Measurements from ENCODE around the gene CCM2L. TPM values are rescaled to one million over a fixed set of nuclear protein-coding genes. Genes with fewer than 3 reads are reported as not detected.

The CCM2L gene
- total and polyA plus RNA-seq, 2 of the 8 experiments (the other 6 are each of a cell fraction or from before 2014, with no cell fraction given): 5.5 to 15.8 TPM

DNA sequence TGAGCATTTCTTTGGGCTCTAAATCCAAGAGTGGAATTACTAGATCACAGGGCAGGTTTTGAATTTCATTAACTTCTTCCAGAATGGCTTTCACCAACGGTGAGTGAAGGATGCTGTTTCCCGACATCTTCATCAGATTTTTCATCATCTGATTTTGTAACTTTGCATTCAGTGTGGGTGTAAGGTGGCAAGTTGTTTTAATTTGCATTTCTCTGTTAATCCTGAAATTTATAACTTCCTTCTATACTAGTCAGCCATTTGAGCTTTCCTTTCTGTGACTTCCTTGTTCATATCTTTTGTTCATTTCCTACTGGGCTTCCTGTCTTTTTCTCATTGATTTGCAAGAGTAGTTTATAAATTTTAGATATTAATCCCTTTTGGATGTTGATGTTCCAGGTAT, 23.1 kb downstream of the CCM2L start:
- Histone ChIP-seq H2AFZ (ENCODE audit: low read length) (no peak overlapping the region), H3K4me1 (replicated peaks in 1 of 4; ENCODE audit: control insufficient read depth in 3 of 4, insufficient read depth in 4 of 4, low read length in 3 of 4) (peaks cover 0 to 7% (median 5%) of the 10 kb centered on the region in 4 experiments; a peak in 6 of 7 replicates), H3K18ac (ENCODE audit: extremely low read depth, low read length) (no peak overlapping the region), H2BK20ac (ENCODE audit: low read length) (no peak overlapping the region), H3K36me3 (ENCODE audit: control insufficient read depth in 2 of 4, insufficient read depth in 4 of 4, low read length in 3 of 4) (no peaks in the 10 kb centered on the region), H3K56ac (replicated peaks; ENCODE audit: insufficient read length, low read depth, low read length) (no peak overlapping the region), H3K14ac (ENCODE audit: insufficient read length) (no peak overlapping the region), H4K5ac (ENCODE audit: insufficient read length, low read depth, low read length) (no peak overlapping the region), H2BK12ac (ENCODE audit: low read depth, low read length) (no peak overlapping the region), H4K8ac (ENCODE audit: extremely low read depth, insufficient read depth, low read length) (no peak overlapping the region), H3K23ac (ENCODE audit: insufficient read length) (no peak overlapping the region), H2BK120ac (replicated peaks; ENCODE audit: low read depth, low read length) (no peak overlapping the region), H3K4me2 (ENCODE audit: insufficient read depth in 1 of 2, low read depth in 2 of 2, low read length in 2 of 2) (no peak overlapping the region), H3K79me2 (ENCODE audit: control insufficient read depth in 1 of 2, insufficient read depth in 2 of 2, low read length in 2 of 2) (no peaks in the 10 kb centered on the region), H3K4ac (replicated peaks; ENCODE audit: insufficient read length, low read depth, low read length) (no peak overlapping the region), H3K79me1 (ENCODE audit: low read depth, low read length) (no peaks in the 10 kb centered on the region), H3K4me3 (ENCODE audit: extremely low read depth in 1 of 4, insufficient read depth in 2 of 4, low read depth in 3 of 4, low read length in 4 of 4) (no peak overlapping the region), H2AK5ac (ENCODE audit: low read depth, low read length) (no peak overlapping the region), H4K20me1 (replicated peaks in 1 of 2; ENCODE audit: control insufficient read depth in 1 of 2, insufficient read depth in 2 of 2, low read length in 2 of 2) (peaks cover 0 to 2% of the 10 kb centered on the region in 2 experiments), H2BK5ac (ENCODE audit: low read depth, low read length) (no peak overlapping the region), H3K9me3 (ENCODE audit: insufficient read depth in 2 of 2, low read depth in 1 of 2, low read length in 1 of 2) (no peaks in the 10 kb centered on the region), H3K27me3 (replicated peaks in 1 of 4; ENCODE audit: control insufficient read depth in 3 of 4, extremely low read depth in 1 of 4, insufficient read depth in 3 of 4, low read length in 3 of 4) (peaks cover 0 to 6% (median 0%) of the 10 kb centered on the region in 4 experiments; a peak in 2 of 7 replicates), H3K27ac (ENCODE audit: low read depth, low read length) (no peak overlapping the region), H3K9ac (replicated peaks in 1 of 4; ENCODE audit: extremely low read depth in 1 of 4, low read depth in 3 of 4, low read length in 3 of 4) (no peak overlapping the region), H4K91ac (replicated peaks; ENCODE audit: insufficient read length, low read length) (no peak overlapping the region), H3K23me2 (ENCODE audit: low read depth, low read length) (peaks cover 4% of the 10 kb centered on the region; the same call in 1 of the 2 replicates), H2BK15ac (ENCODE audit: low read length) (no peak overlapping the region)
- ChIA-PET POLR2A (ENCODE audit: partially characterized antibody) (interaction anchor here (1.5 kb wide), 1 partner anchor 177 kb away, joined by 3 read pairs; no protein-coding TSS in a partner anchor), CTCF (ENCODE audit: partially characterized antibody) (interaction anchor here (1.6 to 10.4 kb wide), 8 partner anchors 8 to 210 kb away, joined by 6 to 176 read pairs (median 50); no protein-coding TSS in a partner anchor)
- no peak for DNase-seq (ENCODE audit: low read depth in 1 of 2, low spot score in 2 of 2)
- WGBS, 2 experiments (ENCODE audit: extremely low coverage in 1 of 2, insufficient coverage in 1 of 2, insufficient read length in 1 of 2, insufficient replicate concordance in 2 of 2, low coverage in 1 of 2, low lambda C conversion rate in 2 of 2, missing lambda C conversion rate in 1 of 2): 86% methylated on average over 2 of the region's 2 CpGs; no CpG with 5 or more reads in 1 of the 2 experiments
- no peak for FAIRE-seq
- TF ChIP-seq ZNF274 (IDR thresholded peaks at IDR 0.05; ENCODE audit: borderline replicate concordance, extremely low read depth, low read length): no peak
- TF ChIP-seq NRF1 (IDR thresholded peaks at IDR 0.05; ENCODE audit: low read depth, low read length): no peak
- no peak for TF ChIP-seq JUND (IDR thresholded peaks at IDR 0.05; ENCODE audit: low read length)
- TF ChIP-seq FOSL1 (IDR thresholded peaks at IDR 0.05; ENCODE audit: insufficient read depth, low read depth, low read length): no peak
- no peak for TF ChIP-seq ASH2L (IDR thresholded peaks at IDR 0.05; ENCODE audit: low read length)
- TF ChIP-seq HDAC2 (IDR thresholded peaks at IDR 0.05; ENCODE audit: borderline replicate concordance in 1 of 2, low read depth in 2 of 2, low read length in 2 of 2): no peak
- no peak for TF ChIP-seq CTBP2 (IDR thresholded peaks at IDR 0.05; ENCODE audit: borderline replicate concordance, insufficient read depth, insufficient read length, low read length)
- TF ChIP-seq POLR2AphosphoS5 (IDR thresholded peaks at IDR 0.05; ENCODE audit: low read depth, low read length): no peak
- TF ChIP-seq GABPA (IDR thresholded peaks at IDR 0.05; ENCODE audit: borderline replicate concordance, insufficient read depth, low read length): no peak
- TF ChIP-seq SRF (IDR thresholded peaks at IDR 0.05; ENCODE audit: low read depth, low read length): no peak
- no peak for TF ChIP-seq RAD21 (IDR thresholded peaks at IDR 0.05 in 1 of 2, conservative IDR thresholded peaks at IDR 0.05 in 1 of 2; ENCODE audit: low read depth in 2 of 2, low read length in 2 of 2)
- TF ChIP-seq CREB1 (IDR thresholded peaks at IDR 0.05): no peak
- TF ChIP-seq SIX5 (IDR thresholded peaks at IDR 0.05; ENCODE audit: low read depth, low read length): no peak
- TF ChIP-seq SIN3A (conservative IDR thresholded peaks at IDR 0.05 in 1 of 2, IDR thresholded peaks at IDR 0.05 in 1 of 2; ENCODE audit: low read depth in 1 of 2, low read length in 2 of 2): no peak
